ENCODE data around the gene EIF4B.
"Not testable (repeated sequence)": the region's sequence is repeated elsewhere in the genome, so short reads cannot be mapped to it uniquely, and the experiment has no call there.

EIF4B gene

GRCh38 chr12:52980650-52981423, 25.4 kb upstream of the EIF4B start:
- DNase-seq (ENCODE audit: extremely low read depth, low read depth), result peak; percentile 70
- TF ChIP-seq, protein P1, sequence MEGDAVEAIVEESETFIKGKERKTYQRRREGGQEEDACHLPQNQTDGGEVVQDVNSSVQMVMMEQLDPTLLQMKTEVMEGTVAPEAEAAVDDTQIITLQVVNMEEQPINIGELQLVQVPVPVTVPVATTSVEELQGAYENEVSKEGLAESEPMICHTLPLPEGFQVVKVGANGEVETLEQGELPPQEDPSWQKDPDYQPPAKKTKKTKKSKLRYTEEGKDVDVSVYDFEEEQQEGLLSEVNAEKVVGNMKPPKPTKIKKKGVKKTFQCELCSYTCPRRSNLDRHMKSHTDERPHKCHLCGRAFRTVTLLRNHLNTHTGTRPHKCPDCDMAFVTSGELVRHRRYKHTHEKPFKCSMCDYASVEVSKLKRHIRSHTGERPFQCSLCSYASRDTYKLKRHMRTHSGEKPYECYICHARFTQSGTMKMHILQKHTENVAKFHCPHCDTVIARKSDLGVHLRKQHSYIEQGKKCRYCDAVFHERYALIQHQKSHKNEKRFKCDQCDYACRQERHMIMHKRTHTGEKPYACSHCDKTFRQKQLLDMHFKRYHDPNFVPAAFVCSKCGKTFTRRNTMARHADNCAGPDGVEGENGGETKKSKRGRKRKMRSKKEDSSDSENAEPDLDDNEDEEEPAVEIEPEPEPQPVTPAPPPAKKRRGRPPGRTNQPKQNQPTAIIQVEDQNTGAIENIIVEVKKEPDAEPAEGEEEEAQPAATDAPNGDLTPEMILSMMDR (IDR thresholded peaks at IDR 0.05; ENCODE audit: low read depth, low read length), result peak; percentile 99

DNA sequence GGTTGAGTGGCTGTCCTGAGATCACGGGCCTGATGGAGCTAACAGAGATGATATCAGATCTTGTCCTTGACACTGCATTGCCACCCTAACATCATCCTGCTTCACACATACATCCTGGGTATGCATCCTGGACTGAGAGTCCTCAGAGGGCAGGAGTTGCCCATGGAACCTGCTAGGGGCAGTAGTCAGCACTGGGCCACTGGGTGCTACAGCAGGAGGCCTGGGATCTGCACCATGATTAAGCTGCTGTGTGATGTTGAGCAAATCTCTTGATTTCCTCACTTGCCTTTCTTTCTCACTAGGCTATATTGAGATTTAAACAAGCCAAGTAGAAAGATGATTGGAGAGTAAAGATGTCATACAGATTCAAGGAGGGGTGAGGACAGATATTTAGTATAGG, 22.1 kb upstream of the EIF4B start:
- TF ChIP-seq, protein P1 (IDR thresholded peaks at IDR 0.05; ENCODE audit: low read depth, low read length), result no peak
- DNase-seq (ENCODE audit: extremely low read depth, low read depth), result no peak

GRCh38 chr12:52988898-52989297, 17.4 kb upstream of the EIF4B start:
- DNase-seq (ENCODE audit: extremely low read depth, low read depth), result no peak
- TF ChIP-seq, protein P1 (IDR thresholded peaks at IDR 0.05; ENCODE audit: low read depth, low read length), result no peak

- no peak for DNase-seq (ENCODE audit: extremely low read depth, low read depth)
- TF ChIP-seq, protein P1 (IDR thresholded peaks at IDR 0.05; ENCODE audit: low read depth, low read length), result no peak
These were observed 16.1 kb upstream of the EIF4B start for GRCh38 chr12:52990206-52990605.

GRCh38 chr12:52992240-52992639, 14.0 kb upstream of the EIF4B start:
- not testable (repeated sequence) for DNase-seq (ENCODE audit: extremely low read depth, low read depth)

DNA sequence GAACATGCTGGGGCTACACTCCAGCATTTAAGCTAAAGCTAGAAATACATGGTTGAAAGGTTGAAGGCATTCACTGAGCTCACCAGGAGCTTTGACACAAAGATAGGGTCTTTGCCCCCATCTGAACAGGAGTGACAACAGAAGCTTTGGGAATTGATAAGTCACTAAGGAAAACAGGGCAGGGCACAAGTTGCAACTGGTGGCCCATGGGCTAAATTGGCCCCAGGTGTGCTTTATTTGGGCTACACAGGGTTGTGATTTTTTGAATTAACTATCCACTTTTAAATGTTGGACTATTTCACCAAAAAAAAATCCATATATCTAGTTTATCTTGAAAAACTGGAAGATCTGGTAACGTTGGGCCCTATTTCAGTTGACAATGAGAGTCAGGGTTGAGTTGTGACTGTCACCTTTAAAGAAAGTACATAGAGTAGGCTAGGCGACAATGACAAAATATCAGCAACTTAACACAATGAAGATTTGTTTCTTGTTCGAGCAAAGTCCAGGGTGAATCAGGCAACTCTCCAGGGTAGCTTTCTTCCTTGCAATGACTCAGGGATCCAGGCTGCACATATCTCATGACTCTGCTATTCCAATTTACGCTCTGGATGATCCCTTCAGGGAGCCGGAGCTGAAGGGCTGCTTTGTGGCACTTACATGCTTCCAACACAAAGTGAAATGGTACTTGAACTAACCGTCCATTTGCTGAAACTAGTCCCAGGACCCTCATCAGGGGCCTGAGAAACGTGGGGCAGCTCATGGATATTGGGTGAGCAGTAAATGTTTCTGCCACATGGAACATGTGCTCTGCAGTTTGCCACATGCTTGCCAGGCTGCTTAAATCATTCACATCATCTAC, 13.3 kb upstream of the EIF4B start:
- TF ChIP-seq, protein P1 (IDR thresholded peaks at IDR 0.05; ENCODE audit: low read depth, low read length), result no peak
- no peak for DNase-seq (ENCODE audit: extremely low read depth, low read depth)

DNA sequence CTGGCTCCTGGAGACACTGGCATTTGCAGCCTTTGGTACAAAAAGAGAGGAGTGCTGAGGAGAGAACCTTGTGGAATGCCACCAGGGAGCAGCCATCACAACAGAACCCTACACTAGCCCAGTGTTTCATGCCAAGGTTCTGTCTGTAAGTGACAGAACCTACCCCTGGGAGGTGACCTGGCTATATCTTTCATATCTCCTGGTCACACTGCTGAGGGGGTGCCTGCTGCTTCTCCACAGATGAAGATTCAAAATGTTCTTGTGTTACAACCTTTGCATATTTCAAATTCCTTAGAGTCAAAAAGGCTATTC, 12.7 kb upstream of the EIF4B start:
- TF ChIP-seq, protein P1 (IDR thresholded peaks at IDR 0.05; ENCODE audit: low read depth, low read length), result no peak
- DNase-seq (ENCODE audit: extremely low read depth, low read depth), result no peak
